ENCODE results near the gene IL4I1. TPM values are rescaled to one million over a fixed set of nuclear protein-coding genes. Genes with fewer than 3 reads are reported as not detected.

The IL4I1 gene
- total RNA-seq, 1 donor from 2014 or later = not detected

DNA sequence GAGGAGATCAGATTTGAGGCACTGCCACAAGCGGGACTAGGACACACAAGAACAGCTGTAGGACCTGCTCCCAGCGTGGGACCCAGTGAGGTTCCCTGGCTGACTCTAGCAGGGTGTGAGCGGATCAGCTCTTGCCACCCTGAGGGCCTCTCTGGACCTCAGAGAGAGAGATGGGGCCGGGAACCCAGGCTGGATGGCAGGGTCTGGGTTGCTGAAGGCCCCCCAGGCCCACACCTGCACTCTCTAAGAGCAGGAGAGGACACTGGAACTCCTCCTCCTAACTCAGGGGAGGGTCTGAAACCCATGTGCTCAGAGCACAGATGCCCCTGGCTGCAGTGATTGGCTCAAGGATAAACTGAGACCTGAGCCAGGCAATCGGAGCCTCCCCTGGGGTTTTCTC is 13.5 kb upstream of the IL4I1 start:
- intact Hi-C loops (cut with micrococcal nuclease) = no loop called here
- TF ChIP-seq, protein P1, sequence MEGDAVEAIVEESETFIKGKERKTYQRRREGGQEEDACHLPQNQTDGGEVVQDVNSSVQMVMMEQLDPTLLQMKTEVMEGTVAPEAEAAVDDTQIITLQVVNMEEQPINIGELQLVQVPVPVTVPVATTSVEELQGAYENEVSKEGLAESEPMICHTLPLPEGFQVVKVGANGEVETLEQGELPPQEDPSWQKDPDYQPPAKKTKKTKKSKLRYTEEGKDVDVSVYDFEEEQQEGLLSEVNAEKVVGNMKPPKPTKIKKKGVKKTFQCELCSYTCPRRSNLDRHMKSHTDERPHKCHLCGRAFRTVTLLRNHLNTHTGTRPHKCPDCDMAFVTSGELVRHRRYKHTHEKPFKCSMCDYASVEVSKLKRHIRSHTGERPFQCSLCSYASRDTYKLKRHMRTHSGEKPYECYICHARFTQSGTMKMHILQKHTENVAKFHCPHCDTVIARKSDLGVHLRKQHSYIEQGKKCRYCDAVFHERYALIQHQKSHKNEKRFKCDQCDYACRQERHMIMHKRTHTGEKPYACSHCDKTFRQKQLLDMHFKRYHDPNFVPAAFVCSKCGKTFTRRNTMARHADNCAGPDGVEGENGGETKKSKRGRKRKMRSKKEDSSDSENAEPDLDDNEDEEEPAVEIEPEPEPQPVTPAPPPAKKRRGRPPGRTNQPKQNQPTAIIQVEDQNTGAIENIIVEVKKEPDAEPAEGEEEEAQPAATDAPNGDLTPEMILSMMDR (IDR thresholded peaks at IDR 0.05; ENCODE audit: borderline replicate concordance) = no peak
- Histone ChIP-seq H3K4me1 (peaks cover 9% of the 10 kb centered on the region), H3K9me3 (replicated peaks) (no peaks in the 10 kb centered on the region), H3K36me3 (peaks cover 51% of the 10 kb centered on the region), H3K27me3 (ENCODE audit: low read depth) (no peaks in the 10 kb centered on the region), H3K27ac (replicated peaks) (no peak overlapping the region), H3K4me3 (no peak overlapping the region)
- no peak for DNase-seq

DNA sequence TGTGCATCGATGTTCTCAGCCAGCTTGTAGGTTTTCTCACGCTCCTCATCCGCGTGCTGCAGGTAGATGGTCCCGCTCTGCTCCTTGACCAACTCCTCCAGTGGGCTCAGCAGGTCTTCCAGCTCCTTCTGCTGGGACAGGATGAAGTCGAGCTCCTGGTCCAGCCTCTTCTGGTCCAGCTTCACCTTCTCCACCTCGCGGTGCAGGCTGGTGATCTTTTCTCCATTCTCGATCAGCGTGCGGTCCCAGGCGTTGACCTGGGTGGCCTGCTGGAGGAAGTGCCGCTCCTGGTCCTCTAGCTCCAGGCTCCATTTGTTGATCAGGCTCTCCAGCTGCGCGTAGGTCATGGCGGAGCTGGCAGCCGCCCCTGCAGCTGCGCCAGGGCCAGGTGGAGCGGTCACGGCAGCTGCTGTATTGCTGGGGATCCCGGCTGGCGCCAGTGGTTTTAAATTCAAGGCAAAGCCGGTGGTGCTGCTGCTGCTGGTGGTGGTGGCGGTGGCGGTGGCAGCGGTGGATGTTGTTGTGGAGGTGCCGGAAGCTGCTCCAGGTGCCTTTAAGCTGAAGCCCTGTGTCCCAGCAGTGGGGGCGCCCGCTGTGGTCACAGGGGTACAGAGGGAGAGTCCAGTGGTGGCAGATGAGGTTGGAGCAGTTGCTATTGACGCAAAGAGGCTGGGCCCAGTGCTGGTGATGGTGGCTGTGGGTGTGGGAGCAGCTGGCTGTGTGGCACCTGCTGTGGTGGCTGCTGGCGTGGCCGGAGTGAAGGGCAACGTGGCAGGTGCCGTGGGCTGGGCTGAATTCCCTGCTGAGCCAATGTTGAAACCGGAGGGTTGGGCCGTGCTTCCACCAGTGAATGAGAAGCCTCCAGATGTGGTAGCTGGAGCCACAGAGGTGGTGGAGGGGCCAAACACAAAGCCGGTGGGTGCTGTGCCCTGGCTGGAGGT is 12.1 kb upstream of the IL4I1 start:
- H3K9me3 ChIP-seq (replicated peaks) = no peaks in the 10 kb centered on the region
- no peaks in the 10 kb centered on the region for H3K27me3 ChIP-seq (ENCODE audit: low read depth)
- no peak overlapping the region for H3K4me3 ChIP-seq
- H3K27ac ChIP-seq (replicated peaks) = no peak overlapping the region
- peaks cover 9% of the 10 kb centered on the region for H3K4me1 ChIP-seq
- TF ChIP-seq, protein P1 (IDR thresholded peaks at IDR 0.05; ENCODE audit: borderline replicate concordance) = no peak
- no peak for DNase-seq
- peaks cover 39% of the 10 kb centered on the region for H3K36me3 ChIP-seq
- intact Hi-C loops (cut with micrococcal nuclease) = no loop called here

DNA sequence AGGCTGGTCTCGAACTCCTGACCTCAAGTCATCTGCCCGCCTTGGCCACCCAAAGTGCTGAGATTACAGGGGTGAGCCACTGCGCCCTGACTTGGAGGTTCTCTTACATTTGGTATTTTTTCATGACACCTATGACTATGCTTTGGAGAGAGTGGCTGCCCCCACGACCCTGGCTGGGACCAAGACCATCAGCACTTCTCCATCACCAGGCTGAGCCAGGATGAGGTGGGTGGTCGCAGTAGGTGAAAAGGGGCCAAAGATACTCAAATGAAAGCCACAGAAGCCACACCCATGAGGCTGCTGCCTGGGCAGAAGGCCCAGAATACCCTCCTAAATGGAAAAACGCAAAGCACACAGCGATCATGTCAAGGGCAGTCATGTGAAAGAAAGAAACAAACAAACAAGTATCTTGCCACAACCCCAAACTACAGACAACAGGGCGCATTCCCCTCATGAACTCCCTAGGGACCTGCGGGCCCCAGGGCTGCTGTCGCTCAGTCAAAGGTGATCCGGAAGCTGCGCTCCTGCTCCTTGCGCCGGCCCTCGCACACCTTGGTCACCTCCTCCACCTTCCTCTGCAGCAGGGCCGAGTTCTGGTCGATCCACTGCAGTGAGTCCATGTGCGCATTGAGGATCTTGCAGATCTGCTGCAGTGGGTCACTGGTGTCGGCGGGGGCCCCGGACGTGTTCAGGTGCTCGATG is 11.2 kb upstream of the IL4I1 start:
- DNase-seq = no peak
- TF ChIP-seq, protein P1 (IDR thresholded peaks at IDR 0.05; ENCODE audit: borderline replicate concordance) = no peak
- H3K4me3 ChIP-seq = no peak overlapping the region
- peaks cover 32% of the 10 kb centered on the region for H3K36me3 ChIP-seq
- intact Hi-C loops (cut with micrococcal nuclease) = no loop called here
- H3K27me3 ChIP-seq (ENCODE audit: low read depth) = no peaks in the 10 kb centered on the region
- no peaks in the 10 kb centered on the region for H3K9me3 ChIP-seq (replicated peaks)
- peaks cover 9% of the 10 kb centered on the region for H3K4me1 ChIP-seq
- H3K27ac ChIP-seq (replicated peaks) = no peak overlapping the region

DNA sequence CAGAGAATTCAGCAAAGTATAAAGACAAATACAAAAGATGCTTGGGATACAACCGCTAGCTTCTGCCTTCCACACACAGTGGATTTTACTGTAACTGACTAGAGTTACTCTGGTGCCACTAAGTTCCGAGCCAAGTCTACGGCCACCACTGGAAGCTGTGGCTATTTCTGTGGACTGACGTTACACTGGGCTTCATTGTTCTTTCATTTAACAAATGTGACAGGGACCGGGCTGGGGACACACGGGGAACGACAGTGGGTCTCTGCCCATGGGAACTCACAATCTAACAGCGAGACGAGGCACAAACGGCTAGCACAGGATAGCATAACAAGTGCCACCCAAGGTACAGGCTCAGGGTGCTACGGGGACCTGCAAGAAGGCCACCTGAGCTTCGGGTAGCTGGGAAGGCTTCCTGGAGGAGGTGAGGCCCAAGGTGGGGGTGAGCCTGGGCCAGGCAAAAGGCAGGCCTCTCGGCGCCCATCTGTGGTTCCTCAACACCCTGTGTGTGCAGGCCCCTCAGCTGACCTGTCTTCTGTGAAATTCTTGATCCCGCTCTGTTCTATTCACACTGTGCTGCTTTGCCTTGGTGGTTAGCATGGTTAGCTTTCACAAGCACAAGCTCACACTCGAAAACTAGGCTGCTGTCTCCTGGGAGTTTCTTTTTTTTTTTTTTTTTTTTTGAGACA is 10.3 kb upstream of the IL4I1 start:
- intact Hi-C loops (cut with micrococcal nuclease) = no loop called here
- Histone ChIP-seq H3K4me3 (no peak overlapping the region), H3K4me1 (peaks cover 9% of the 10 kb centered on the region), H3K36me3 (peaks cover 31% of the 10 kb centered on the region), H3K27me3 (ENCODE audit: low read depth) (no peaks in the 10 kb centered on the region), H3K9me3 (replicated peaks) (no peaks in the 10 kb centered on the region), H3K27ac (replicated peaks) (no peak overlapping the region)
- DNase-seq = no peak
- TF ChIP-seq, protein P1 (IDR thresholded peaks at IDR 0.05; ENCODE audit: borderline replicate concordance) = no peak

DNA sequence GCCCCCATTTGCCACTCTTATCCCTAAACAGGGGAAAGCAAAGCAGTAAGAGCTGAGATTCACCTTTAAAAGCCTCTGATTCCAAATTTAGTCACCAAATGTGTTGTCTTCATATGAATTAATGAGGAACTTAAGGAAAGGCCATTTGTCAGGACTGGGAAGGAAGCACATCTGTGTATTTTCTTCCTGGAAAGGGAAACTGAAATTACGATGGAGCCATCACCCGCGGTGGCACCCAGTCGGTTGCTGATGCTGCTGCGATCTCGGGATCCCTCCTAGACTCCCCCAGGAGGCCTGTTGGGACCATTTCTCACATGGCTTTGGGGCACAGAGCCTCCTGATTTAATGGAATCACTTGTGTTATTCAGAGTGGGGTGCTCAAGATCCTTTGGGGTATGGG is 7.4 kb upstream of the IL4I1 start:
- Histone ChIP-seq H3K36me3 (peaks cover 24% of the 10 kb centered on the region), H3K4me1 (no peaks in the 10 kb centered on the region), H3K9me3 (replicated peaks) (no peaks in the 10 kb centered on the region), H3K27me3 (ENCODE audit: low read depth) (no peaks in the 10 kb centered on the region), H3K27ac (replicated peaks) (no peak overlapping the region), H3K4me3 (no peak overlapping the region)
- TF ChIP-seq, protein P1 (IDR thresholded peaks at IDR 0.05; ENCODE audit: borderline replicate concordance) = no peak
- intact Hi-C loops (cut with micrococcal nuclease) = no loop called here
- no peak for DNase-seq

All from left ventricle myocardium inferior (tissue), 1 donor.